ENCODE measurements around the gene CADPS2.

- TF ChIP-seq, protein P1, sequence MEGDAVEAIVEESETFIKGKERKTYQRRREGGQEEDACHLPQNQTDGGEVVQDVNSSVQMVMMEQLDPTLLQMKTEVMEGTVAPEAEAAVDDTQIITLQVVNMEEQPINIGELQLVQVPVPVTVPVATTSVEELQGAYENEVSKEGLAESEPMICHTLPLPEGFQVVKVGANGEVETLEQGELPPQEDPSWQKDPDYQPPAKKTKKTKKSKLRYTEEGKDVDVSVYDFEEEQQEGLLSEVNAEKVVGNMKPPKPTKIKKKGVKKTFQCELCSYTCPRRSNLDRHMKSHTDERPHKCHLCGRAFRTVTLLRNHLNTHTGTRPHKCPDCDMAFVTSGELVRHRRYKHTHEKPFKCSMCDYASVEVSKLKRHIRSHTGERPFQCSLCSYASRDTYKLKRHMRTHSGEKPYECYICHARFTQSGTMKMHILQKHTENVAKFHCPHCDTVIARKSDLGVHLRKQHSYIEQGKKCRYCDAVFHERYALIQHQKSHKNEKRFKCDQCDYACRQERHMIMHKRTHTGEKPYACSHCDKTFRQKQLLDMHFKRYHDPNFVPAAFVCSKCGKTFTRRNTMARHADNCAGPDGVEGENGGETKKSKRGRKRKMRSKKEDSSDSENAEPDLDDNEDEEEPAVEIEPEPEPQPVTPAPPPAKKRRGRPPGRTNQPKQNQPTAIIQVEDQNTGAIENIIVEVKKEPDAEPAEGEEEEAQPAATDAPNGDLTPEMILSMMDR (optimal IDR thresholded peaks at IDR 0.05 in 1 of 3, IDR thresholded peaks at IDR 0.05 in 1 of 3, conservative IDR thresholded peaks at IDR 0.05 in 1 of 3; ENCODE audit: extremely low read depth in 1 of 3, insufficient read depth in 2 of 3, low read length in 3 of 3): no peak
- no peak for TF ChIP-seq EZH2 (IDR thresholded peaks at IDR 0.05; ENCODE audit: low read length)
These were observed 94.2 kb downstream of the CADPS2 start for GRCh38 chr7:122791959-122792545.

Data from keratinocyte (primary cell).